Left lung (tissue), 10 donors: ENCODE data around the gene SCGB1C2. TPM values are rescaled to one million over a fixed set of nuclear protein-coding genes. Genes with fewer than 3 reads are reported as not detected.
A peak's percentile ranks its signal among the peaks of the same experiment; 100 is the strongest.

Experiments used
- ATAC-seq: fragments of 200-7000 bp; cut with Tn5 transposase; one replicate; pipeline ENCODE4 v1.9.1; 2020; ENCODE audit warnings: moderate library complexity
- DNase-seq, 4 donors: peaks; one replicate each; pipeline ENCODE4 v3.0.0-alpha.2; 2013 to 2020
- H3K27ac ChIP-seq, 2 donors: fragments of 200-600 bp; sonication (generic) in 1 of 2; one replicate each; pipeline versions ENCODE4 v1.5.0 to v1.8.0; 2020 to 2021
- H3K27me3 ChIP-seq, 2 donors: fragments of 200-600 bp; sonication (generic) in 1 of 2; one replicate each; pipeline versions ENCODE4 v1.5.0 to v1.8.0; 2020 to 2021
- H3K36me3 ChIP-seq, 2 donors: fragments of 200-600 bp; sonication (generic) in 1 of 2; one replicate each; pipeline versions ENCODE4 v1.5.0 to v1.8.0; 2020 to 2021
- H3K4me1 ChIP-seq, 2 donors: fragments of 200-600 bp; one replicate each; pipeline ENCODE4 v1.8.0; 2021
- H3K4me3 ChIP-seq, 2 donors: fragments of 200-600 bp; sonication (generic) in 1 of 2; one replicate each; pipeline versions ENCODE4 v1.5.0 to v1.8.0; 2020 to 2021; ENCODE audit warnings: mild to moderate bottlenecking in 1 of 2
- H3K9me3 ChIP-seq, 2 donors: fragments of 200-600 bp; sonication (generic) in 1 of 2; one replicate each; pipeline versions ENCODE4 v1.5.0 to v1.8.0; 2020 to 2021
- CTCF ChIP-seq, 2 donors: fragments of 200-600 bp; sonication (generic) in 1 of 2; IDR thresholded peaks; one replicate each; pipeline versions ENCODE4 v1.5.0 to v1.8.0; 2021; ENCODE audit warnings: antibody characterized with exemption in 2 of 2
- intact Hi-C, 2 donors: fragments of 100-400 bp; cut with DNase I; formaldehyde crosslinking; loops; one replicate each; pipeline versions ENCODE4 v1.11.2 to v1.14.2; 2022
- polyA plus RNA-seq, 6 donors: library from polyadenylated mRNA; unstranded; fragments of 120-200 nt; gene quantifications; one replicate each; pipeline ENCODE4 v1.2.1, GENCODE V29; 2013; ENCODE audit not compliant: insufficient read length in 6 of 6
- total RNA-seq, 2 donors: library from RNA; stranded (reverse); fragmentation: NEBNext Ultra II Directional; extraction: Animal tissue kit (Norgen Biotek cat#: 25700); gene quantifications; one replicate each; pipeline ENCODE4 v1.2.1, GENCODE V29; 2021
- donor health status: DM: no; HTN: yes; CAD: no.
- donor health status: DM: no; HTN: no; CAD: no.

The SCGB1C2 gene
- total and polyA plus RNA-seq, 8 donors, result not detected

DNA sequence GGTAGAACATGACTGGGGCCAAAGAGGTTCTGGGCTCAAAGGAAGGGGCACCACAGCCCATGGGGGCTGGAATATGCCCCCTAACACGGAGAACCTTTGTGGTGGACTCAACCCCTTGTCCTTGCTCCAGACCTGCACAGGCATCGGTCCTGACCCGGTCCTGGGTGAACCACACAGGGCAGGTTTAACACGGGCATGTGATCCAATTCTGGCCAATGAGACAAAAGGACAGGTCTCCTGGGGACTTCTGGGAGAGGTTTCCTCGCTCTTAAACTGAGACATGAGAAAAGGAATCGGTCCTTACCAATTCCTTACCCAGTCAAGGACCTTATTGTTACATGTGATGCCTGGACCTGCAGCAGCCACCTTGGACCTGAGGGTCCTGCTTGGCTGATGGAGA is 40.4 kb downstream of the SCGB1C2 start:
- Histone ChIP-seq H3K27me3 (peaks cover 21 to 55% of the 10 kb centered on the region in 2 donors), H3K4me1 (peaks cover 0 to 33% of the 10 kb centered on the region in 2 donors), H3K4me3 (no peak overlapping the region), H3K27ac (no peak overlapping the region), H3K9me3 (no peaks in the 10 kb centered on the region), H3K36me3 (no peaks in the 10 kb centered on the region)
- intact Hi-C loops, result no loop called here
- no peak for DNase-seq
- no peak for ATAC-seq
- TF ChIP-seq CTCF (IDR thresholded peaks at IDR 0.05), result no peak

DNA sequence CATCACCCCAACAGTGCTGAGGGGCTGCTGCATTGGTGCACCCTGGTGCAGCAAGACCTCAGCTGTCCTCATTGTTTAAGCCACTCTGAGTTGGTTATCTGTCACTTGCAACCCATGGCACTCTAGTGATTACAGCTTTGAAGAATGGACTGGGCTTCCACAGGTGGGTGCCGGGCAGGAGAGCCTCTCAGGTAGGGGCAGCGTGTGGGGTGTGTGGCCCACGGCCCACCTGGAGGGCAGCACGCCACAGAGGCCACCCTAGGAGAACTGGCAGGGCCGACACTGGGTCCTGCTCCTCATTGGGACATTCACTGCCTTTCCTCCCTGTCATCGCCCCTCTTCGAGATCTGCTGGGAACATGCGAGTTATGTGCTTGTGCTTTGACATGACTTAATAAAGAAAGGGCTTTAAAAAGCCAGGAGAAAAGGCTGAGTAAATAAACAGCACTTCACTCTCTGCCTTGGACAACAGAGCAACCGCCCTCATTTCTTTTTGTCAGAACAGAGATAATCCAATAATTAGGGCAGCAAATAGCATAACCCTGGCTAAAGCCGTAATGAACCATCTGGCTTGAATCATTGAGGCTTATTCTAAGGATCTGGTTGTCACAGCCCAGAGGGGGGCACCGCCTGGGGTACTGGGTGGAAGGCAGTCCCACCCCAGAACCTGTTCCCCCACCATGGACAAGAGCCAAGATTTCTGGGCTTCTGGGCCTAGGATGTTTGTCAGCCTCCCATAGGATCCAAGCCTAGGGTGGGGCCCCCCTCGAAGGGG is 41.1 kb downstream of the SCGB1C2 start:
- DNase-seq (no peak), ATAC-seq (no peak)
- intact Hi-C loops, result no loop called here
- no peak overlapping the region for H3K4me3 ChIP-seq
- no peak overlapping the region for H3K27ac ChIP-seq
- H3K27me3 ChIP-seq, result peaks cover 21 to 62% of the 10 kb centered on the region in 2 donors
- H3K36me3 ChIP-seq, result no peaks in the 10 kb centered on the region
- no peaks in the 10 kb centered on the region for H3K9me3 ChIP-seq
- peaks cover 0 to 36% of the 10 kb centered on the region in 2 donors for H3K4me1 ChIP-seq
- TF ChIP-seq CTCF (IDR thresholded peaks at IDR 0.05), result no peak

DNA sequence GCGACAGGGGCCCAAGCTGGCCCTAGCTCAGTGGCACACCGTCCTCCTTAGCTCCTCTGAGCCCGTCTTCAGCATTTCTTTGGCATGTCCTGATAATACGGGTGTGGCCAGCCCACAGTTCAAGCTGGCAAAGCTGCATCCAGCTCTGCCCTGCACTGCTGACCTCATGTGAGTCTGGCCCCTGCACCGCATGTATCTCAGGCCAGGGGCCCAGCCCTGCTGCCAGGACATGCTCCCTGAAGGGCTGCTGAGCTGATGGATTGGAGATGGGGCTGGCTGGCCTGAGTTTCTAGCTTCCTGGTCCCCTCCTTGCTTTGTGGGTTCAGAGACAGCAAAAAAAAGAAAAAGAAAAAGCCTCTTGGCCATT is 41.7 kb downstream of the SCGB1C2 start:
- Histone ChIP-seq H3K27me3 (peaks cover 21 to 62% of the 10 kb centered on the region in 2 donors), H3K4me3 (no peak overlapping the region), H3K27ac (no peak overlapping the region), H3K36me3 (no peaks in the 10 kb centered on the region), H3K4me1 (peaks cover 0 to 42% of the 10 kb centered on the region in 2 donors), H3K9me3 (no peaks in the 10 kb centered on the region)
- DNase-seq, result no peak
- no peak for ATAC-seq
- no peak for TF ChIP-seq CTCF (IDR thresholded peaks at IDR 0.05)
- intact Hi-C loops, result no loop called here

DNA sequence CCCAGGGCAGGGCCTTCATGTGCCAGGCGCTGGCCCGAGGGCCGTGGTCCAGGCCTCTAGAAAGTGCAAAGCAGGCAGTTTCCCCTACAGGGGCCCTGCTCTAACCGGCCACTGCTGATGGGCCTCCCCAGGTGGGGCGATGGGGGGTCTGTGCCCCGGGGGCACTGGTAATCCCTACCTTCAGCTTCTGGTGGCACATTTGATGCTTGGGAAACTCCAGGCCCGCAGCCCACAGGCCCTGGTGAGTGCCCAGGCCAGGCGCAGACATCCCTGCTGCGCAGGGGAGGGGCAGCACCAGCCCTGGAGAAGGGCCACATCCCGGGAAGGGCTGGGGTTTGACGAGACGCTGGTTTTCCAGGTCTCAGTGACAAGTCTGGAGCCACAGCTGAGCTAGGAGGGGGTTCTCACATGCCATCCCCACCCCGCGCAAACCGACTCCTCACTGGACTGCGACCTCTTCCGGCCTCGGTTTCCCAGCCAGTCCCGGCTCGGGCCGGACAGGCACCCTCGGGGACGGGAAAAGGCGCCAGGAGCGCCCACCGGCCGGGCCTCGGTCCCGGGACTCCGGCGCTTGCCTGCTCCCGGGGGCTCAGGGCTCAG is 42.5 kb downstream of the SCGB1C2 start:
- DNase-seq, result no peak
- Histone ChIP-seq H3K4me1 (peaks cover 0 to 43% of the 10 kb centered on the region in 2 donors), H3K36me3 (no peaks in the 10 kb centered on the region), H3K9me3 (no peaks in the 10 kb centered on the region), H3K27me3 (peaks cover 21 to 62% of the 10 kb centered on the region in 2 donors), H3K4me3 (peak overlapping the region; percentile 21 to 42), H3K27ac (peak overlapping the region in 1 of 2 donors; percentile 13)
- intact Hi-C loops, result no loop called here
- TF ChIP-seq CTCF (IDR thresholded peaks at IDR 0.05), result no peak
- no peak for ATAC-seq

DNA sequence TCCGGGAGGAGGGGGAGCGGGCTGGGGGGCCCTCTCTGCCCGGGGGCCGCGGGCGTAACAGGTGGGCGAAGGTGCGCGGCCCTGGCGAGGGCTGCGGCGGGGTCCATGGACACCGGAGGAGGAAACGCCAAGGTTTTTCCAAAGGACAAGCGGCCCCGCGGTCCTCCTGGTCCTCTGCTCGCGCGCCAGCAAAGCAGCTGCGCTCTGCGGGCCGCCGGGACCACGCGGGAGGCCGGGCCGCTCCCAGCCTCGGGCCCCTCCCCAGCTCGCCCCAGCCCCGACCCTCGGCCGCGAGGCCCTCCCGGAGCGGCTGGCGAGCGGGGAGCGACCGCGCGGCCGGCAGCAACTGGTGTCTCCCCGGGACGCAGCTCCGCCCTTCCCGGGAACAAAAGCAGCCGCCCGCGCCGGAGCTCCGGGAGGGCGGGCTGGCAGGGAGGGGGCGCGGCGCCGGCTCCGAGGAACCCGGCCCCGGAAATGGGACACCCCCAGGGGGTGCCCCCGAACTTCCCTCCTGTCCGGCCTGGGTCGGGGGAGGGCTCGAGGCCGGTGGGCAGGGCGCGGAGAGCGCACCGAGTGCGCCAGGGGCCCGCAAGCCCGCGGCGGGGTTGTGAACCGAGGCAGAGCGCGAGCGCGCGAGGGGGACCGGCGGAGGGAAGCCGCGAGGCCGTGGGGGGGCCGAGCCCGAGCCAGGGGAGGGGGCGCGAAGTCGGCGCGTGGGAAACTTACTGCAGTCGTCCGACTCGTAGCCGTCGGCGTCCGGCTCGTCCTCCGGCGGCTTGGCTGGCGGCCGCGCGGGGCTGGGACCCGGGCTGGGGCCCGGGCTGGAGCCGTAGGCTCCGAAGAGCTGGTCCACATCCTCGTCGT is 43.2 kb downstream of the SCGB1C2 start:
- DNase-seq (no peak), ATAC-seq (no peak)
- peaks cover 0 to 43% of the 10 kb centered on the region in 2 donors for H3K4me1 ChIP-seq
- H3K27ac ChIP-seq, result peak overlapping the region; percentile 13 to 57
- peaks cover 21 to 62% of the 10 kb centered on the region in 2 donors for H3K27me3 ChIP-seq
- intact Hi-C loops, result no loop called here
- no peaks in the 10 kb centered on the region for H3K36me3 ChIP-seq
- peak overlapping the region; percentile 21 to 42 for H3K4me3 ChIP-seq
- no peak for TF ChIP-seq CTCF (IDR thresholded peaks at IDR 0.05)
- H3K9me3 ChIP-seq, result no peaks in the 10 kb centered on the region
